GM06990 (cell line): ENCODE results near the gene IFIT2.

Source experiments
- DNase-seq: peaks from one replicate; pipeline ENCODE4 v3.0.0-alpha.2; 2011; ENCODE audit not compliant: insufficient read length; ENCODE audit errors: extremely low read depth
- H3K27me3 ChIP-seq: replicated peaks from 2 replicates; pipeline ENCODE4 v1.6.0; 2011; ENCODE audit warnings: low read length; ENCODE audit not compliant: control insufficient read depth, insufficient read depth
- H3K36me3 ChIP-seq: 2 replicates; pipeline ENCODE4 v1.5.1; 2011; ENCODE audit warnings: low read length; ENCODE audit not compliant: control insufficient read depth, insufficient read depth
- H3K4me3 ChIP-seq: replicated peaks from 2 replicates; pipeline ENCODE4 v1.5.1; 2011; ENCODE audit warnings: low read depth, mild to moderate bottlenecking, control low read depth, low read length
- TF ChIP-seq, protein P1 (sequence below): IDR thresholded peaks from 2 replicates; pipeline ENCODE4 v1.5.1; 2011; ENCODE audit warnings: low read length, control low read depth, mild to moderate bottlenecking, inconsistent platforms; ENCODE audit not compliant: insufficient read depth, poor library complexity, severe bottlenecking

IFIT2 gene

DNA sequence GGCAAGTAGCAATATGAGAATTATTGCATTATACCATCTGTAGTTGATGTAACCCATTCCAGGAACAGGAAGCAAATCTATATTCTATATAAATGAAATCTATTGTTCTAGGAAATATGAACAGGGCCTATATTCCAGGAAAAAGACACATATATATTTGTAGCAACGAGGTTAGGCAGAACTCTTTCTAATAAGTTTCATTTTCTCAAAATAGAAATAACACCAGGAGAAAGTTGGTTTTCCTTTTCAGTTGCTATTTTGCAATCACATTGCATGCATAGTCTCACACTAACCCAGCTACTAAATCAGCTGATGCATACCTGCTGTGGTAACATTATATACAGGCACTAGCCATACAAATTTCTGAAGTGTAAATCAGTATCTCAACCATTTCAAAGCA is 6.2 kb upstream of the IFIT2 start:
- no peak for DNase-seq

DNA sequence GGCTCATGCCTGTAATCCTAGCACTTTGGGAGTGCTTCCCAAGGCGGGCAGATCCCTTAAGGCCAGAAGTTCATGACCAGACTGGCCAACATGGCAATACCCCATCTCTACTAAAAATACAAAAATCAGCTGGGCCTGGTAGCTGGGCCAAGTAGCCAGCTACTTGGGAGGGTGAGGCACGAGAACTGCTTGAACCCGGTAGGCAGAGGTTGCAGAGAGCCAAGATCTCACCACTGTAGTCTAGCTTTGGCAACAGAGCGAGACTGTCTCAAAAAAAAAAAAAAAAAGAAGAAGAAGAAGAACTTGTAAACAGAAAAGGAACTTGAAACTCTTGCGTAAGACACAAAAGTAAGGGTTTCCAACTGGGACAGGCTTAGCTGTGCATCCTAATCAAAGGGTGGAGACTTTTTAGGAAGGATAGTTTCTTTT is 5.6 kb upstream of the IFIT2 start:
- no peaks in the 10 kb centered on the region for H3K36me3 ChIP-seq
- H3K4me3 ChIP-seq = no peak overlapping the region
- TF ChIP-seq, protein P1, sequence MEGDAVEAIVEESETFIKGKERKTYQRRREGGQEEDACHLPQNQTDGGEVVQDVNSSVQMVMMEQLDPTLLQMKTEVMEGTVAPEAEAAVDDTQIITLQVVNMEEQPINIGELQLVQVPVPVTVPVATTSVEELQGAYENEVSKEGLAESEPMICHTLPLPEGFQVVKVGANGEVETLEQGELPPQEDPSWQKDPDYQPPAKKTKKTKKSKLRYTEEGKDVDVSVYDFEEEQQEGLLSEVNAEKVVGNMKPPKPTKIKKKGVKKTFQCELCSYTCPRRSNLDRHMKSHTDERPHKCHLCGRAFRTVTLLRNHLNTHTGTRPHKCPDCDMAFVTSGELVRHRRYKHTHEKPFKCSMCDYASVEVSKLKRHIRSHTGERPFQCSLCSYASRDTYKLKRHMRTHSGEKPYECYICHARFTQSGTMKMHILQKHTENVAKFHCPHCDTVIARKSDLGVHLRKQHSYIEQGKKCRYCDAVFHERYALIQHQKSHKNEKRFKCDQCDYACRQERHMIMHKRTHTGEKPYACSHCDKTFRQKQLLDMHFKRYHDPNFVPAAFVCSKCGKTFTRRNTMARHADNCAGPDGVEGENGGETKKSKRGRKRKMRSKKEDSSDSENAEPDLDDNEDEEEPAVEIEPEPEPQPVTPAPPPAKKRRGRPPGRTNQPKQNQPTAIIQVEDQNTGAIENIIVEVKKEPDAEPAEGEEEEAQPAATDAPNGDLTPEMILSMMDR = no peak
- peak; percentile 28 for DNase-seq
- H3K27me3 ChIP-seq = no peaks in the 10 kb centered on the region

More for the DNA sequence above, 6.2 kb upstream of the IFIT2 start:
- no peaks in the 10 kb centered on the region for H3K27me3 ChIP-seq
- no peak overlapping the region for H3K4me3 ChIP-seq
- TF ChIP-seq, protein P1 = no peak
- no peaks in the 10 kb centered on the region for H3K36me3 ChIP-seq

DNA sequence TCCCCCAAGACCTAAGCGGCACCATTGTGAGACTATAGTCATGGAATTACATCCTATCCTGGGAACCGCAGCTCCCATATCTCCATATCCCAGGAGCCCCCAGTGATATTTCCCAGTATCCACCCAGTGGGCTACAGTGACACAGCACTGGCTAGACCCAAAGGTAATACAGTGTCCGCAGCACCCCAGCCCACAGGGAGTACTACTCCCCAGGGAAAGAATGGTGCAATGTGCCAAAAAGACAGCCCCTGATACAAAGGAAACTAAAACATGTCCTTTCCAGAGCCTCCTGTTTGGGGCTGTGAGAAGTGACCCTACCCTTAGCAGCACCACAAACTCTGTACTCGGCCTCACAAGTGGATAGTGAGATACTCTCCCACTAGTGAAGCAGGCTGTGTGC is 4.5 kb upstream of the IFIT2 start:
- no peak overlapping the region for H3K4me3 ChIP-seq
- no peak for DNase-seq
- no peaks in the 10 kb centered on the region for H3K27me3 ChIP-seq
- no peaks in the 10 kb centered on the region for H3K36me3 ChIP-seq
- TF ChIP-seq, protein P1 = no peak

DNA sequence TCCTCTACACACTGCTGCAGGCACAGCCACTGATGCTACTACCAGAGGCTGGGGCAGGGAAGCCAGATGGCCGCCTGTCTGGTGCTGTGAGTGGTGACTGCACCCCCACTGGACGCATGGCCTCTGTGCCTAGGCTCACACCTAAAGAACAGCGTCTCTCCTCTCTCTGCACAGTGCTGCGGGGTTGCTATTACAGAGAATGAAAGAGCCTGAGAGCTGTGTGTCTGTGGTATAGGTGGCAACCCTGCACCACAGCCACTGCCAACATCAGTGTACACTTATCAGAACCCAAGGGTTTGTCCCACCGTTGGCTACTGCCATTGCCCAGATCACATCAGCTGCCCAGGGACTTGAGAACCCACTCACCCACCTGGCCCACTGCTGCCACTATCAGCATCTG is 4.1 kb upstream of the IFIT2 start:
- Histone ChIP-seq H3K36me3 (no peaks in the 10 kb centered on the region), H3K27me3 (no peaks in the 10 kb centered on the region), H3K4me3 (no peak overlapping the region)
- DNase-seq = no peak
- TF ChIP-seq, protein P1 = no peak

DNA sequence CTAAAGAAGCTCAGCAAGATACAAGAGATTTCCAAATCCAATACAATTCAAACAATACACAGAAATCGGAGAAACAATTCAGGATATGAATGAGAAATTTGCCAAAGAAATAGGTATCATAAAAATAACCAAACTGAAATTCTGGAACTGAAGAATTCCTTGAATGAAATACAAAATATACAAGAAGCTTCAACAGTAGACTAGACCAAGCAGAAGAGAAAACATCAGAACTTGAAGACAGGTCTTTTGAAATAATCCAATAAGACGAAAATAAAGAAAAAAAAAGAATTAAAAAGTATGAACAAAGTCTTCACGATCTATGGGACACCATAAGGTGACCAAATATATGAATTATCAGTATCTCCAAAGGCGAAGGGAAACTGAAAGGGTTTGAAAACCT is 2.8 kb upstream of the IFIT2 start:
- no peak for DNase-seq
- TF ChIP-seq, protein P1 = no peak

DNA sequence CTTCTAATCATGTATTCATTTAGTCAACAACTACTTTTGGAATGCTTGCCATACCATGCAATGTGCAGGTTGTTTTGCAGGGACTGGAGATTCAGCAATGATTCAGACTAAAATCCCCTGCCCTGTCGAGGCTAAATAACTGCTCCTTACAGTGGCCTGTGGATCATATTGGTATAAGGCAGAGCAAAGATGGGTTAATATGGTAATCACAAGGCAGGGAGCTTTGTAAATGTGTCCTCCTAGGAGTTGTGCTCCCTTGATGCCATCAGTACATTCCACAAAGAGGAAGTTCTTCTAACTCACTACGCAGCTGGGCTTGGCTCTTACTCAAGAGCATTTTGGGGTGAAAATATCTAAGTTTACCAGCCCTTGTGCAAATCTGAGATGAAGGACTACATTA is 614 bp upstream of the IFIT2 start:
- TF ChIP-seq, protein P1 = no peak
- H3K36me3 ChIP-seq = peaks cover 1% of the 10 kb centered on the region; the same call in 1 of the 2 replicates
- H3K27me3 ChIP-seq = no peaks in the 10 kb centered on the region
- DNase-seq = no peak
- peak overlapping the region; percentile 64 for H3K4me3 ChIP-seq

More for the DNA sequence above, 2.8 kb upstream of the IFIT2 start:
- H3K4me3 ChIP-seq = no peak overlapping the region
- no peaks in the 10 kb centered on the region for H3K27me3 ChIP-seq
- no peaks in the 10 kb centered on the region for H3K36me3 ChIP-seq
